K562 (cell line): ENCODE data around the gene IL10RB. TPM values are rescaled to one million over a fixed set of nuclear protein-coding genes. Genes with fewer than 3 reads are reported as not detected.

Experiments
- MAZ ChIP-seq, 2 experiments: fragments of 450-650 bp in 1 of 2; sonication (generic) in 1 of 2; formaldehyde crosslinking; IDR thresholded peaks in 1 of 2; conservative IDR thresholded peaks in 1 of 2; 2 replicates each; pipeline versions ENCODE4 v1.4.0 to v1.5.0; 2020; ENCODE audit warnings: mild to moderate bottlenecking in 1 of 2, missing genetic modification reagents in 1 of 2
- PHF20 ChIP-seq: fragments of 450-650 bp; IDR thresholded peaks from 2 replicates; pipeline ENCODE4 v1.6.1; 2018; ENCODE audit not compliant: partially characterized antibody
- POLR2AphosphoS5 ChIP-seq: IDR thresholded peaks from 2 replicates; pipeline ENCODE4 v1.6.1; 2011; ENCODE audit warnings: mild to moderate bottlenecking, low read depth, low read length, moderate library complexity; ENCODE audit not compliant: control insufficient read depth, insufficient read depth
- SOX6 ChIP-seq: fragments of 450-650 bp; IDR thresholded peaks from 2 replicates; pipeline ENCODE4 v1.6.1; 2014; ENCODE audit warnings: mild to moderate bottlenecking
- TEAD1 ChIP-seq, 2 experiments: fragments of 450-650 bp in 1 of 2; sonication (generic) in 1 of 2; formaldehyde crosslinking; IDR thresholded peaks; 2 replicates each; pipeline versions ENCODE4 v1.4.0 to v1.8.0; 2020 to 2022; ENCODE audit warnings: mild to moderate bottlenecking in 2 of 2, missing genetic modification reagents in 1 of 2
- ZBTB7A ChIP-seq: IDR thresholded peaks from 2 replicates; pipeline ENCODE4 v1.6.1; 2011; ENCODE audit warnings: low read depth, mild to moderate bottlenecking, low read length, moderate library complexity, borderline replicate concordance; ENCODE audit not compliant: control insufficient read depth
- polyA plus RNA-seq, 8 experiments: library from polyadenylated mRNA; depleted of rRNA in 4 of 8; stranded (reverse) in 5 of 8; unstranded in 3 of 8; fragments of >200 nt; fragmentation: Nextera tagmentation in 2 of 8; fragmentation: Illumina TruSeq in 1 of 8; extraction: Ambion mirVana in 2 of 8; extraction: Trizol in 1 of 8; gene quantifications; 2 replicates each; pipeline versions ENCODE4 v1.2.1 to v1.2.3, GENCODE V29; 2011 to 2014; ENCODE audit warnings: inconsistent platforms in 1 of 8, missing spikeins in 1 of 8
- total RNA-seq, 7 experiments: library from RNA; depleted of rRNA in 6 of 7; stranded (reverse); fragments of >200 nt in 6 of 7; fragmentation: Illumina TruSeq in 2 of 7; extraction: Trizol in 2 of 7; gene quantifications; 2 replicates each; pipeline versions ENCODE4 v1.2.1 to v1.2.3, GENCODE V29; 2011 to 2021; ENCODE audit warnings: low replicate concordance in 1 of 7
- TF ChIP-seq, protein P1 (sequence below), 2 experiments: fragments of 450-650 bp in 1 of 2; sonication (generic) in 1 of 2; formaldehyde crosslinking in 1 of 2; IDR thresholded peaks; 2 replicates each; pipeline versions ENCODE4 v1.7.1 to v1.9.0; 2016 to 2022; ENCODE audit warnings: inconsistent platforms in 1 of 2, mild to moderate bottlenecking in 1 of 2, missing genetic modification reagents in 1 of 2
- TF ChIP-seq, protein P2 (sequence below): fragments of 450-650 bp; IDR thresholded peaks from 2 replicates; pipeline ENCODE4 v1.6.1; 2016; ENCODE audit warnings: missing biosample characterization, missing genetic modification characterization
- TF ChIP-seq, protein P3 (sequence below): fragments of 450-650 bp; IDR thresholded peaks from 2 replicates; pipeline ENCODE4 v1.7.0; 2016; ENCODE audit warnings: borderline replicate concordance
- TF ChIP-seq, protein P4 (sequence below), 2 experiments: fragments of 450-650 bp in 1 of 2; sonication (generic) in 1 of 2; formaldehyde crosslinking; conservative IDR thresholded peaks; 2 replicates each; pipeline versions ENCODE4 v1.4.0 to v1.8.1; 2020 to 2022; ENCODE audit warnings: mild to moderate bottlenecking in 1 of 2, missing genetic modification reagents in 1 of 2

The IL10RB gene
- total and polyA plus RNA-seq, 9 of the 15 experiments (the other 6 are each of a cell fraction or from before 2014, with no cell fraction given): 10.9 to 33.8 (median 23.0) TPM

DNA sequence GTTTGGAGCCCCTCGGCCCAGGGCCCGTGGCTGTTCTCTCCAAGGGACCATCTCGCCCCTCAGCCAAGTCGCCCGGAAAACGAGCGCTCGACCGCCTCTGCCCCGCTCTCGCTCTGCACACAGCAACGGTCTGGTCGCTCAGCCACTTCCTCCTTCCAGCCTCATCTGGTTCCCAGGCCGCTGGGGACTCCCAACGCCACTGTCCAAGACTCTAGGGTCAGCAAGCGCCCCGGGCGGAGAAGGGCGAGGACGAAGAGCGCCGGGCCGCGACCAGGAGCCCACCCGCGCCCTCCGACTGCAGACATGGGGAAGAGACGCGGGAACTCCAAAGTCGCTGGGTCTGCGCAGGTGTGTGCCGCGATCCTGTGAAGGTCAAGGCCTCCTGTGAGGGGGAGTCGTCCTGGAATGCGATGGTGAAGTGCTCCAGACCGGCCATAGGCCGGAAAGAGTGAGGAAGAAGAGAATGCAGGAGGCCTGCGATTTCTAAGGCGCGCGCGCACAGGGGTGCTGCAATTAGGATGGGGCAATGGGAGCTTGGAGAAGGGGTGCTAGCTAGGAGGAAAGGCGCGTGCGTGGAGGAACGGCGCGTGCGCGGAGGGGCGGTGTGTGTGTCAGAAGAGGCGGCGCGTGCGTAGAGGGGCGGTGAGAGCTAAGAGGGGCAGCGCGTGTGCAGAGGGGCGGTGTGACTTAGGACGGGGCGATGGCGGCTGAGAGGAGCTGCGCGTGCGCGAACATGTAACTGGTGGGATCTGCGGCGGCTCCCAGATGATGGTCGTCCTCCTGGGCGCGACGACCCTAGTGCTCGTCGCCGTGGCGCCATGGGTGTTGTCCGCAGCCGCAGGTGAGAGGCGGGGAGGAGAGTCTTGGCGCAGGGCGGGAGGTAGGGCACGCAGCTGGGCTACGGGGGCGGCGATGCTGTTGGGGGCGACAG lies 58.4 kb downstream of the IL10RB start, which contains the start of gene IFNAR1 (continued):
- TF ChIP-seq, protein P1, sequence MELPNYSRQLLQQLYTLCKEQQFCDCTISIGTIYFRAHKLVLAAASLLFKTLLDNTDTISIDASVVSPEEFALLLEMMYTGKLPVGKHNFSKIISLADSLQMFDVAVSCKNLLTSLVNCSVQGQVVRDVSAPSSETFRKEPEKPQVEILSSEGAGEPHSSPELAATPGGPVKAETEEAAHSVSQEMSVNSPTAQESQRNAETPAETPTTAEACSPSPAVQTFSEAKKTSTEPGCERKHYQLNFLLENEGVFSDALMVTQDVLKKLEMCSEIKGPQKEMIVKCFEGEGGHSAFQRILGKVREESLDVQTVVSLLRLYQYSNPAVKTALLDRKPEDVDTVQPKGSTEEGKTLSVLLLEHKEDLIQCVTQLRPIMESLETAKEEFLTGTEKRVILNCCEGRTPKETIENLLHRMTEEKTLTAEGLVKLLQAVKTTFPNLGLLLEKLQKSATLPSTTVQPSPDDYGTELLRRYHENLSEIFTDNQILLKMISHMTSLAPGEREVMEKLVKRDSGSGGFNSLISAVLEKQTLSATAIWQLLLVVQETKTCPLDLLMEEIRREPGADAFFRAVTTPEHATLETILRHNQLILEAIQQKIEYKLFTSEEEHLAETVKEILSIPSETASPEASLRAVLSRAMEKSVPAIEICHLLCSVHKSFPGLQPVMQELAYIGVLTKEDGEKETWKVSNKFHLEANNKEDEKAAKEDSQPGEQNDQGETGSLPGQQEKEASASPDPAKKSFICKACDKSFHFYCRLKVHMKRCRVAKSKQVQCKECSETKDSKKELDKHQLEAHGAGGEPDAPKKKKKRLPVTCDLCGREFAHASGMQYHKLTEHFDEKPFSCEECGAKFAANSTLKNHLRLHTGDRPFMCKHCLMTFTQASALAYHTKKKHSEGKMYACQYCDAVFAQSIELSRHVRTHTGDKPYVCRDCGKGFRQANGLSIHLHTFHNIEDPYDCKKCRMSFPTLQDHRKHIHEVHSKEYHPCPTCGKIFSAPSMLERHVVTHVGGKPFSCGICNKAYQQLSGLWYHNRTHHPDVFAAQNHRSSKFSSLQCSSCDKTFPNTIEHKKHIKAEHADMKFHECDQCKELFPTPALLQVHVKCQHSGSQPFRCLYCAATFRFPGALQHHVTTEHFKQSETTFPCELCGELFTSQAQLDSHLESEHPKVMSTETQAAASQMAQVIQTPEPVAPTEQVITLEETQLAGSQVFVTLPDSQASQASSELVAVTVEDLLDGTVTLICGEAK (IDR thresholded peaks at IDR 0.05): peak; percentile 54
- TF ChIP-seq, protein P1 (CRISPR knock-in tag; IDR thresholded peaks at IDR 0.05): no peak
- peak in 1 of 2 experiments; percentile 97; a peak in 2 of 4 replicates for TF ChIP-seq TEAD1 (CRISPR knock-in tag; IDR thresholded peaks at IDR 0.05)
- peak; percentile 51; the same call in 1 of the 2 replicates for TF ChIP-seq SOX6
- TF ChIP-seq, protein P2, sequence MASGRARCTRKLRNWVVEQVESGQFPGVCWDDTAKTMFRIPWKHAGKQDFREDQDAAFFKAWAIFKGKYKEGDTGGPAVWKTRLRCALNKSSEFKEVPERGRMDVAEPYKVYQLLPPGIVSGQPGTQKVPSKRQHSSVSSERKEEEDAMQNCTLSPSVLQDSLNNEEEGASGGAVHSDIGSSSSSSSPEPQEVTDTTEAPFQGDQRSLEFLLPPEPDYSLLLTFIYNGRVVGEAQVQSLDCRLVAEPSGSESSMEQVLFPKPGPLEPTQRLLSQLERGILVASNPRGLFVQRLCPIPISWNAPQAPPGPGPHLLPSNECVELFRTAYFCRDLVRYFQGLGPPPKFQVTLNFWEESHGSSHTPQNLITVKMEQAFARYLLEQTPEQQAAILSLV (tag): 0 out of 2 replicates have a peak, but pooled peaks have one; percentile 23
- peak; percentile 68 to 78 for TF ChIP-seq MAZ (CRISPR knock-in tag; conservative IDR thresholded peaks at IDR 0.05 in 1 of 2, IDR thresholded peaks at IDR 0.05 in 1 of 2)
- TF ChIP-seq, protein P3, sequence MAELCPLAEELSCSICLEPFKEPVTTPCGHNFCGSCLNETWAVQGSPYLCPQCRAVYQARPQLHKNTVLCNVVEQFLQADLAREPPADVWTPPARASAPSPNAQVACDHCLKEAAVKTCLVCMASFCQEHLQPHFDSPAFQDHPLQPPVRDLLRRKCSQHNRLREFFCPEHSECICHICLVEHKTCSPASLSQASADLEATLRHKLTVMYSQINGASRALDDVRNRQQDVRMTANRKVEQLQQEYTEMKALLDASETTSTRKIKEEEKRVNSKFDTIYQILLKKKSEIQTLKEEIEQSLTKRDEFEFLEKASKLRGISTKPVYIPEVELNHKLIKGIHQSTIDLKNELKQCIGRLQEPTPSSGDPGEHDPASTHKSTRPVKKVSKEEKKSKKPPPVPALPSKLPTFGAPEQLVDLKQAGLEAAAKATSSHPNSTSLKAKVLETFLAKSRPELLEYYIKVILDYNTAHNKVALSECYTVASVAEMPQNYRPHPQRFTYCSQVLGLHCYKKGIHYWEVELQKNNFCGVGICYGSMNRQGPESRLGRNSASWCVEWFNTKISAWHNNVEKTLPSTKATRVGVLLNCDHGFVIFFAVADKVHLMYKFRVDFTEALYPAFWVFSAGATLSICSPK: no peak
- TF ChIP-seq POLR2AphosphoS5: peak; percentile 82
- TF ChIP-seq PHF20: peak; percentile 91
- peak; percentile 83 for TF ChIP-seq ZBTB7A
- TF ChIP-seq, protein P4, sequence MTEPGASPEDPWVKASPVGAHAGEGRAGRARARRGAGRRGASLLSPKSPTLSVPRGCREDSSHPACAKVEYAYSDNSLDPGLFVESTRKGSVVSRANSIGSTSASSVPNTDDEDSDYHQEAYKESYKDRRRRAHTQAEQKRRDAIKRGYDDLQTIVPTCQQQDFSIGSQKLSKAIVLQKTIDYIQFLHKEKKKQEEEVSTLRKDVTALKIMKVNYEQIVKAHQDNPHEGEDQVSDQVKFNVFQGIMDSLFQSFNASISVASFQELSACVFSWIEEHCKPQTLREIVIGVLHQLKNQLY (CRISPR knock-in tag; conservative IDR thresholded peaks at IDR 0.05): peak in 1 of 2 experiments; percentile 90; a peak in 1 of 4 replicates
